ENCODE measurements around the gene PDXK.

Gene PDXK

DNA sequence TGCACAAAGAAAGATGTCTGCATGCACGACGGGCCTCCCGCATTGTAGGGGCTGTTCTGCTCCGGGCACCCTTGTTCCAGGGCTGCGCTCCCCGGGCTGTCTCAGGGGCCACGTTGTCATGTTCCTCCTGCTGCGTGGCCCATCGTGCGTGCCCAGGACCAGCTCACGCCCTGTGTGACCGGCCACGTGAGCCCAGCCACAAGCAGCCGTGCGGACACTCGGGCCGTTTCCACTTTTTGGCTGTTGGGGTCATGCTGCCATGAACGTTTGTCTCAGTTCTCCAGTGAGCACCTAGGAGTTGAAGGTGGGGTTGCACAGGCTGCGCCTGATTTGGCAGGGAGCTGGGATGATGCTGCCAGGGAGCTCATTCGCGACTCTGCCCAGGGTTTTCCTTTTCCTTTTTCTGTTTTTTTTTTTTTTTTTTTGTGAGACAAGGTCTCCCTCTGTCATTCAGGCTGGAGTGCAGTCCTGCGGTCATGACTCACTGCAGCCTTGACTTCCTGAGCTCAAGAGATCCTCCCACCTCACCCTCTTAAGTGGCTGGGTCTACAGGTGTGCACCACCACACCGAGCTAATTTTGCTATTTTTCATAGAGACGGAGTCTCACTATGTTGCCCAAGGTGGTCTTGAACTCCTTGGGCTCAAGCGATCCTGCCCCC, 17.4 kb downstream of the PDXK start:
- no peak for DNase-seq
- TF ChIP-seq GATA1 (IDR thresholded peaks at IDR 0.05; ENCODE audit: low read depth, low read length): no peak
- no peak for TF ChIP-seq POLR2A (IDR thresholded peaks at IDR 0.05; ENCODE audit: low read length)

GRCh38 chr21:43737158-43737950, 18.4 kb downstream of the PDXK start:
- no peak for TF ChIP-seq GATA1 (IDR thresholded peaks at IDR 0.05; ENCODE audit: low read depth, low read length)
- TF ChIP-seq POLR2A (IDR thresholded peaks at IDR 0.05; ENCODE audit: low read length): no peak
- DNase-seq: no peak

DNA sequence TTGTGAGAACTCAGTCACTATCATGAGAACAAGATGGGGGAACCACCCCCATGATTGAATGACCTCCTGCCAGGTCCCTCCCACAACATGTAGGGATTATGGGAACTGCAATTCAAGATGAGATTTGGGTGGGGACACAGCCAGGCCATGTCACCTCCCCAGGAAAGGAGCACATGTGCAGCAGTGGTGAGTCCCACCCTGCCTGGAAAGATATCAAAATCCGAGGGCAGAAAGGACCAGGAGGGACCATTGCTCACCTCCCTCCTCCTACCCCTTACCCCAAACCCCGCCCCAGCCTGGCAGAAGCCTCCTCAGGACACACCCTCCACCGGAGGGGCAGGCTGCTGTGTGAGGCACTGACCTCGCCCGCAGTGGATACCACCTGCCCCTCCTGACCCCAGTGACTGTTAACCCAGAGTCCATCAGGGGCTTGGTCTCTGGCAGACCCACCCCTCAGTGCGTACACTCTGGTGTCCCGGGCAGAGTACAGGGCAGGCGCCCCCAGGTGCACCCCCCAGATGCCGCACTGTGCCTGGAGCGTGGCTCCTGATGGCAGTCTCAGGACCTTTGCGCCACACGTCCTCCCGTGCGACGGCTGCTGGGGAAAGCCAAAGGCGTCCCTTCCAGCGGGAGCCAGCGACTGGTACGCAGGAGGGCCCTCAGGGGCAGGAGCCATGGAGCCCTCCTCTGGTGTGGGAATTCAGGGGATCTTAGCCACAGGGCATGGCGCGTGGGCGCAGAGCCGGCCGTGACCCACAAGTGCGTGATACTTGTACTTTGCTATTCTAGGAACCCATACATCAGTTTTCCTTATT, 20.9 kb downstream of the PDXK start:
- TF ChIP-seq POLR2A (IDR thresholded peaks at IDR 0.05; ENCODE audit: low read length) (no peak), GATA1 (IDR thresholded peaks at IDR 0.05; ENCODE audit: low read depth, low read length) (no peak)
- peak in 1 of 2 experiments; percentile 25 for DNase-seq

- no peak for DNase-seq
Measured at GRCh38 chr21:43740497-43741156, 21.7 kb downstream of the PDXK start.

DNA sequence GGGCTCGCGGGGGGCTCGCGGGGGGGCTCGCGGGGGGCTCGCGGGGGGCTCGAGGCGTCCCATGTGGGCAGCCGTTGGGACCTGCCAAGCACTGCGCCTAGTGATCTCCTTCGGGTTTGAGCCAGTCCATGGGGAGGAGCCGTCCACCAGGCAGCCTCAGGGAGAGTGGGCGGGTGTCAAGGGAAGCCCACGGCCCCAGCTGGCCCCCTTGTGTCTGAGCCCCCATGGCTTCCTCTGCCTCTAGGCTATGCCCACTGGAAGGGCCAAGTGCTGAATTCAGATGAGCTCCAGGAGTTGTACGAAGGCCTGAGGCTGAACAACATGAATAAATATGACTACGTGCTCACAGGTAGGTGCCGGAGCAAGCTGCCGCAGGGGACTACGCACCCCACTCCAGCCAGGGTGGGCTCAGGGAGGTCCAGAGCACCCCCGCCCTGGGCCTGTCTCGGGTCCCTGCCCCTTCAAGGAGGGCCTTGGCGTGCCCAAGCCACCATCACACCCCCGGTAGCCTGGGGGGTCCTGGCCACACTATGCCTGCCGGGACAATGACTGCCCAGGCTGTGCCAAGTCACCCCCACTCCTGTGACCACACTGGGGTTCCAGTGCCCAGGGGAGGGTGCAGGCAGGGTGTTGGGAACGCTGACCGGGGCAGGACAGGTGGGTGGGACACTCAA, 22.6 kb downstream of the PDXK start:
- no peak for DNase-seq
- no peak for TF ChIP-seq GATA1 (IDR thresholded peaks at IDR 0.05; ENCODE audit: low read depth, low read length)
- no peak for TF ChIP-seq POLR2A (IDR thresholded peaks at IDR 0.05; ENCODE audit: low read length)

More at GRCh38 chr21:43740497-43741156, 21.7 kb downstream of the PDXK start:
- TF ChIP-seq GATA1 (IDR thresholded peaks at IDR 0.05; ENCODE audit: low read depth, low read length) (no peak), POLR2A (IDR thresholded peaks at IDR 0.05; ENCODE audit: low read length) (no peak)

DNA sequence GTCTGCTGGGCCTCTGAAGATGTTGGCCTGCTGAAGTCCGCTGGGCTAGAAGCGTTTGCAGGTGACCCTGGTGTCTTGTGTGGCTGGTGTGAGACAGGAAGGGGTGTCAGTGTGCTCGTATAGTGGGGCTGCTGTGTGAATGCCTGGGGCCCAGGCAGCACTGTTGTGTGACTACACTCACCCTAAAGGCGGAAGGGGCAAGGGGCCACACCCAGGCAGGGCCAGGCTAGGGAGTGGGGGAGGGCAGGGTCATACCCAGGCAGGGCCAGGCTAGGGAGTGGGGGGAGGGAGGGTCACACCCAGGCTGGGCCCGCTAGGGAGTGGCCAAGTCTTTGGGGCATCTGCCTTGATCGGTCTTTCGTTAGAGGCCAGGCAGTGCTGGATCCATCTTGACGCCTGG, 25.0 kb downstream of the PDXK start:
- peak in 1 of 2 experiments; percentile 34 for DNase-seq
- TF ChIP-seq GATA1 (IDR thresholded peaks at IDR 0.05; ENCODE audit: low read depth, low read length) (no peak), POLR2A (IDR thresholded peaks at IDR 0.05; ENCODE audit: low read length) (no peak)

DNA sequence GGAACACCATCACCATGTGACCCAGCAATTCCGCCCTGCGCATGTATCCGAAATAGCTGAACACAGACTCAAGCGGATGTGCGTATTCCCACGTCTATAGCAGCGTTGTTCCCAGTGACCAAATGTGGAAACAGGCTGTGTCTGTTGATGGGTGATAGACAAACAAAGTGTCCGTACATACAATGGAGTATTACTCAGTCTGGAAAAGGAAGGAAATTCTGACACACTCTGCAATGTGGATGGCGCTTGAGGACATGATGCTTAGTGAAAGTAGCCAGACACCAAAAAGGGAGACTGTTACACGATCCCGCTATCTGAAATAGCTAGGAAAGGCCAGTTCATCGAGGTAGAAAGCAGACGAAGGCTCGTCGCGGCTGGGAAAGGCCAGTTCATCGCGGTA, 25.8 kb downstream of the PDXK start:
- TF ChIP-seq GATA1 (IDR thresholded peaks at IDR 0.05; ENCODE audit: low read depth, low read length) (no peak), POLR2A (IDR thresholded peaks at IDR 0.05; ENCODE audit: low read length) (no peak)
- DNase-seq: no peak

- TF ChIP-seq POLR2A (IDR thresholded peaks at IDR 0.05; ENCODE audit: low read length) (no peak), GATA1 (IDR thresholded peaks at IDR 0.05; ENCODE audit: low read depth, low read length) (no peak)
- no peak for DNase-seq
Measured at GRCh38 chr21:43745772-43746517, 27.0 kb downstream of the PDXK start.

DNA sequence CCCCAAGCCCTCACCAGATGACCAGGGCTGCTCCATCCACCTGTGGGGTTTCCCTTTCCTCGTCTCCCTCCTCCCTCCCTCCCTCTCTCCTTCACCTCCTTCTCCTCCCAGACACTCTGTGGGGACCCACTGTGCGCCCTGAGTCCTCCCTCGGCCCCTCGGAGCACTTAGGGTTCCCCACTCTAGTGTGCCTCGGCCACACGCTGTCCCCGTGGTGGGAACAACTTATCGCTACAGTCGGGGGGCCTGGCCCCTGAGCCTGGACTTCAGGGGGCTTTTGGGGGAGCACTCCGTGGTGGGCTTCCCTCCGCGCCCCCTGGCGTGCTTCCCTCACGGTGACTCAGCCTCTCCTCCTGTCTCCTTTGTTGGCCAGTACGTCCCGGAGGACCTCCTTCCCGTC, 29.7 kb downstream of the PDXK start:
- no peak for TF ChIP-seq POLR2A (IDR thresholded peaks at IDR 0.05; ENCODE audit: low read length)
- TF ChIP-seq GATA1 (IDR thresholded peaks at IDR 0.05; ENCODE audit: low read depth, low read length): no peak
- no peak for DNase-seq

DNA sequence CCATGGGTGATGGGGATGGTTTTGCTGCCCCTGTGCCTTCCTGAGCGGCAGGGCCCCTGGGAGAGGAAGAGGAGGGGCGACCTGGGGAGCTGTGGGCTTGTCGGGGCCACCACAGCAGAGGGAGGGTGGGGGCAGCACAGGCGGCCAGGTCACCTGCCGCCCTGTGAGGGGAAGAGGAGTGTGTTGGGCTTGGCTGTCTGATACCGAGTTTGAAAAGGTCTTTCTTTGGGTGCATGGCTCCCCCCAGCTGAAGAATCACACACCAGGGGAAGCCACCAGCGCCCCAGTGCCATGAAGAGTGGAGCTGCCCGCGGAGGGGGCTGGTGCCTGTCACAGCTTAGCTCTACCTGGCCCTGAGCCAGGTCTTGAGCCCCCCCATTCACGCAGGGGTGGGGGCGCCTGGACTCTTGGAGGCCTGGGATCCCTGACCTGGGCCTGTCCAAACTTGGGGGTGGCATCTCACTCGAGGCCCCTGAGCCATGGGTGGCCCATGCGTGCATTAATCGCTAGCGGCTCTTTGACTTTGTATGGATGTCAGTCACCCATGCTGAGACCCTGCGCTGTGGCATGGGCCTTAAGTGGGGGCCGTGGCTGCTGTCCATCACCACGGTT, 30.8 kb downstream of the PDXK start:
- no peak for TF ChIP-seq POLR2A (IDR thresholded peaks at IDR 0.05; ENCODE audit: low read length)
- TF ChIP-seq GATA1 (IDR thresholded peaks at IDR 0.05; ENCODE audit: low read depth, low read length): no peak
- DNase-seq: no peak

DNA sequence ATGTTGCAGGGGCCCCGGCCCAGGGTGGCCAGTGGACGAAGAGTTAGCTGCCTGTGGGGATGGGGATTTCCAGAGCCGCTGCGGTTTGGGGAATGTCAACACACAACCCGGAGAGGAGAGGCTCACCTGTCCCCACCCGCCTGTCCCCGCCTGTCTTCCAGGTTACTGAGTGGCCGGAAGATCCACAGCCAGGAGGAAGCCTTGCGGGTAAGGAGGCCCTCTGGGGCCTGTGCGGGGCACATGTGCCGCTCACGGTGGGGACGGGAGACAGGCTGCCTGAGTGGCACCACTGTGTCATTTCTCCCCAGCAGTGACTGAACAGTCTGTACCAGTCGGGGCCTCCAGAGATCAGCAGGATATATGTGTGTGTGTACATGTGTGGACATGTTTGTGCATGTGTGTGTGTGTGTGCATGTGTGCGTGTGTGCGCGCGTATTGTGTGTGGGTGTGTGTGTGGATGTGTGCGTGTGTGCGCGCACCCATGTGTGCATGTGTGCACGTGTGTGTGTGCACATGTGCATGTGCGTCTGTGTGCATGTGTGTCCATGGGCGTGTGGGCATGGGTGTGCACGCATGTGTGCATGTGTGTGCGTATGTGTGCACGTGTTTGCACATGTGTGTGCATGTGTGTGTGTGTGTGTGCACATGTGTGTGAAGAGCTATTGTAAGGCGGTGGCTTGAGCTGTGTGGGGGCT, 31.6 kb downstream of the PDXK start:
- TF ChIP-seq POLR2A (IDR thresholded peaks at IDR 0.05; ENCODE audit: low read length) (no peak), GATA1 (IDR thresholded peaks at IDR 0.05; ENCODE audit: low read depth, low read length) (no peak)
- DNase-seq: peak in 1 of 2 experiments; percentile 15

Data from erythroblast (primary cell).